Astrocyte of the hippocampus (primary cell): ENCODE measurements around the gene CACNB3.

Experiments
- DNase-seq: peaks from one replicate; pipeline ENCODE4 v3.0.0; 2011; ENCODE audit warnings: low read depth, low spot score

The CACNB3 gene

DNA sequence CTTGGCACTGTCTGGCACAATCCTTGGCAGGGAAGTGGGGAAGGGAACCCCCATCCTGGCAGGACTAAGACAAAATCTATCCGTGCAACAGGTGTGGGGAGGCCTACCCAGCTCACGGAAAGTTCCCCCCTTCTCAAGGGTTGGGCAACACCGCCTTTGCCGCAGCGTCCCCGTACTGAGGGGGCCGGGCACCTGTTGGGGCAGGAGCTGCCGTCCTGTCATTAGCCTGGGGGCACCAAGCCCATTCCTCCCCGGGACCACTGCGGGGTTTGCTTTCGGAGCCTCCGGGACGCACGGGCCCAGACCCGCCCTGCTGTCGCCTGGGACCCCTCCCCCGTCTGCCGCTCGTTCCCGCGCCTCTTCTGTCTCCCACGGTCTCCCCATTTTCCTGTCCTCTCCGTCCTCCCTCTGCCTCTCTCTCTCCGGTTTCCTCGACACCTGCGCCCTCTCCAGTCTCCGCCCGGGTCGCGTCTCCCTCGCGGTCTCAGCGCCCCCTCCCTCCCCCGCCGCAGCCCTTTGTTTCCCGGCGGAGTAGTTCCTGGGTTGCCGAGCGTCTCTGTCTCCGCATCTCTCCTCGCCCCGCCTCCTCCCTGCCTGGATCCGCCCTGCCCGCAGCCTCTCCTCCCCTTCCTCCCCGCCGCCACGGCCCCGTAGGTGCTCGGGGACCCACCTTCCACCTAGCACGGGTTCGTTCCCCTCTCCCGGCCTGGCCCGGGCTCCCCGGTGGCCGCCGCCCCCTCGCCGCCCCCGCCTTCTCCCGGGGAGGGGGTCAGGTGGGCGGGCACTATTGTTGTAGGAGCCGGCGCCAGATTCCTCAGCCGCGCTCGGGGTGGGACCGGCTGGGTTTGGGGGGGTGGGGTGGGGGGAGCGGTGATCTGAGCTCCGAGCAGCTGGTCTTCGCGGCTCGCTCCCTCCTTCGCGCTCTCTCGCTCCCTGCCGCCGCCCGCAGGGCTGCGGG lies at the start of gene CACNB3:
Gene CACNB3, plus strand, starts transcription at position 624 of the 958 bp plus-strand sequence. CDS start 434 bp downstream, outside the sequence.
- DNase-seq, result peak; percentile 84

DNA sequence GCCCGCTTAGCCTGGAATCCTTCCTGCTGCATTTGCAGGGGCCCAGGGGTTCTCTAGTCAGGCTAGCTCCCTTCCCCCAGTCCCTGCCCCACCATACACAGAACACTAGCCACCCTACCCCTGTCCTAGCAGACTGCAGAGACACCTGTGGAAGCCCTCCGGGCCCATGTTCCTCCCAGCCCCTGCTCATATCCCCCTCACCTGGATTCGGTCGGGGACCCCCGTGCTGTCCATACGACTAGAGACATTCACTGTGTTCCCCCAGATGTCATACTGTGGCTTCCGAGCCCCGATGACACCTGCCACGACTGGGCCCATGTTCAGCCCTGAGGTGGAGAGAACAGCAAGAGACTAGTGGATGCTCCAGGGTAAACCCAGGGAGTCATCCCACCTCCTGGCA lies 49.6 kb upstream of the CACNB3 start:
- no peak for DNase-seq

DNA sequence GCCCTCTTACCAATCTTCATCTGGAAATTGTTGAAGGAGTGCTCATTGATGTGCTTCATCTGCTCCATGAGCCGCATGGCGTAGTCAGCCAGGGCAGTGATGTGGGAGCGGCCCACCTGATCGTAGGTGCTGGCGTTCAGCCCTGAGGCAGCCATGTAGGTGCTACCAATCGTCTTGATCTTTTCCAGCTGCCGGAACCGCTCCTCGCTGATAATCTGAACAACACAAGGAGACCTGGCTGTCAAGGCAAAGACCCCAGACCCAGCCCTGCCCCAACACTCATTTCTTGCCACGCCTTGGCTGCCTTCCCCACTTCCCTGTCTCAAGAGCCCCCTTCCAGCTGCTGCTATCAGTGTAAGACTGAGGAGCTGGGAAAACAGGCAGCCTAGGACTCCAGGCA lies 47.5 kb upstream of the CACNB3 start:
- no peak for DNase-seq

DNA sequence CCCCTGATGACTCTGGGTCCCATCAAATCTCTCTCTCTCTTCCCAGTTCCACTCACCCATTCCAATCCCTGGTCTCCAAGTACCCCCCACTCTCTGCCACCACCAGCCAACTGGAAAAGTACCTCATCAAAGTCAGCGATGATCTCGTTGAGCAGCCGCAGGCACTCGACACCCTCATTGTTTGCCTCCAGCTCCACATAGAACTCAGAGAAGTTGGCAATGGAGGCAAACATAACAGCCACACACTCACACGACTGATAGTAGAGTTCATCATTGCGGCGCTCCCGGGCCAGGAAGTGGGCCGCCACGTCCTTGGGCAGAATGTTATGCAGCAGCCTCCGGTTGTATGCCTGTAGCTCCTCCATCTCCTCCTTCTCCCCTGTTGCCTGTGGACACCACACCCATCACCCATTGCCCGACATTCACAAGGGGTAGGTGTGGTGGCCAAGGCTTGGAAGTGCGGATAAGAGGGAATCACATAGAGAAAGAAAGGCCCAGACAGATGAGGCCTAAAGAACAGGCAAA lies 46.6 kb upstream of the CACNB3 start:
- no peak for DNase-seq

DNA sequence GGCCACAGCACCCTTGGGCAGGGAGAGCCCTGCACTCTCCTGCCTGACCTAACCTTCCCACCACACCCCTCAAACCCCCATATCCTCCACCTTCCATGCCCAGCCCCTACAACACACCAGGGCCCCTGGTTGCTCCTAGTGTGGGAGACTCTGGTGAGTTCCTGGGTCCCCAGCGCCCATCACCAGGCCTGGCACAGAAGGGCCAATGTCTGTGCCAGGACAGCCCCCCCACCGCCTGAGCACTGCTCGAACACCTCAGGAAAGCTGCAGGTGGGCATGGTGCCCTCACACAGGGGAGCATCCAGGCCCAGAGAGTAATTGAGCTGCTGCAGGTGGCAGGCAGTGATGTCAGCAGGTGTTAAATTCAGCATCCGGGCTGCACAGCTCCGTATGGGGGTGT lies 44.6 kb upstream of the CACNB3 start:
- no peak for DNase-seq

DNA sequence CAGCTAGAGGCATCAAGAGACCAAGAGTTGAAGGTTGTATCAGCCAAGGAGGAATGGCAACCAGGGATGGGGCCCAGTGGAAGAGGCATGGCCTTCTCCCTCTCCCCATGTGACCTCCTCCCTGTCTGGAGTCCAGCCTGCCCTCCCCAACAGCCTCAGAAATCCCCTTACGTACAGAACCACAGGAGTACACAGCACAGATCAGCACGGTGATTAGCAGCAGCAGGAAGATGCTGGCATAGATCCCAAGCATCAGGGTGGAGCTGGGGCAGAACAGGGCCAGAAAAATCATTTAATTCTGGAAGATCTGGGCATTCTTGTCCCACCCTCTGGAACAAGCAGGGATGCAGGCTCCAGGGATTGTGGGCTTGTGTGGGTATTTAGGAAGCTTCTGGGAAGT lies 43.8 kb upstream of the CACNB3 start:
- DNase-seq, result no peak

DNA sequence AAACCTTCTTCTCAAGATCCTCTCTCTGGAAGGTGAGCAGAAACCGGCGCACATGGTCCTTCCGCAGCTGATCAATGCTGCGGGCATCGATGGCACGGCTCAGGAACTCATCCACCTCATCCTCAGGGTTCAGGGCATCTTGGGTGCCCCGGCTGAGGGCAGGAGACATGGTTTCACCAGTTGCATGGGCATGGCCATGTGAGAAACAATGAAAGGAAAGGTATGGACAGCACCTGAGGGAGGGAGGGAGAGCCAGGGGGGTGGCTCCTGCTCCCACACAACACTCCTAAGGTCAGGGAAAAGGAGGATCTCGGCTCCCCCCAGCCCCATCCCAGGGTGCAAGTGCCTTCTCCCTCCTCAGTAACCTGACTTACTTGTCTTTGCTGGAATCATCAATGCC lies 43.0 kb upstream of the CACNB3 start:
- DNase-seq, result no peak

DNA sequence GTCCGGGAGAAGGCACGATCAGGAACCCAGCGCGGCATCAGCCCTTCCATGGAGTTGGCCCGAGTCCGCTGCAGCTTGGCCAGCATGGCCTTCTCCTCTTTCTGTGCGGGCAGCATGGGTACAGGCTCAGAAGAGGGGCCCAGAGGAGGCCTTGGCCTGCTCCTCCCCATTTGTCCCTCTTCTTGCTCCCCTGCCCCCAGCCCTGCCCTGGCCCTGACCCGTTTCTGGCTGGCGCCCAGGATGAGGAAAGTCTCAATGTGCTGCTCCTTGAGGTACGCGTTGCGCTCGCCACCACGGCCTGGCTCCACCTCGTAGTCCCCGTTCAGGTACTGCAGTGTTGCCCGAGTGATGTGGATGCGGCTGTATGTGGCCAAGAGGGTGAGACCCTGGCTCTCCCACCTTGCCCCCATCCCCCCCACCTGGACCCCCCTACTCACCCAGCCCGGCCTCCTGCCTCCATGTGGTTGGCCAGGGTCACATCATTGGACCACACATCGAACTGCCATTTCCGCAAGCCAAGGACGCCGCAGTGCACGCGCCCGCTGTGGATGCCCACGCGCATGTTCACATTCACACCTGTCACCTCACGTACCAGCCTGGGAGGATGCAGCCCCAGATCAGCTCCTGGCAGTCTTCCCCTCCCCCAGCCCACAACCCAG lies 42.2 kb upstream of the CACNB3 start:
- DNase-seq, result no peak

DNA sequence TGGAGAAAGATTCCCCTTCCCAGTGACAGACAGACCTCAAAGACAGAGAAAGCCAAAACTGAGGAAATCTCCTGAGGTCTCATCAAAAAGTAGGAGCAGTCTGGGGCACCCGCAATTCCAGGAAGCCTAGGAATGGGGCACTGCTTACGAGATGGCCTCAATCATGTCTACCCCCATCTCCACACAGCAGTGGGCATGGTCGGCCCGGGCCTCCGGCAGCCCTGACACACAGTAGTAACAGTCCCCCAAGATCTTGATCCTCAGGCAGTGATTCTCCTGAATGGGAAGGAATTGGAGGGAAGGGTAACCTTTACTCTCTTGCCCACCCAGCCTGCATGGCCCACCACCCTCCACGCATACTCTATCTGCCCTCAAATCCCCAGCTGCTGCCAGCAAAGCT lies 41.3 kb upstream of the CACNB3 start:
- no peak for DNase-seq

DNA sequence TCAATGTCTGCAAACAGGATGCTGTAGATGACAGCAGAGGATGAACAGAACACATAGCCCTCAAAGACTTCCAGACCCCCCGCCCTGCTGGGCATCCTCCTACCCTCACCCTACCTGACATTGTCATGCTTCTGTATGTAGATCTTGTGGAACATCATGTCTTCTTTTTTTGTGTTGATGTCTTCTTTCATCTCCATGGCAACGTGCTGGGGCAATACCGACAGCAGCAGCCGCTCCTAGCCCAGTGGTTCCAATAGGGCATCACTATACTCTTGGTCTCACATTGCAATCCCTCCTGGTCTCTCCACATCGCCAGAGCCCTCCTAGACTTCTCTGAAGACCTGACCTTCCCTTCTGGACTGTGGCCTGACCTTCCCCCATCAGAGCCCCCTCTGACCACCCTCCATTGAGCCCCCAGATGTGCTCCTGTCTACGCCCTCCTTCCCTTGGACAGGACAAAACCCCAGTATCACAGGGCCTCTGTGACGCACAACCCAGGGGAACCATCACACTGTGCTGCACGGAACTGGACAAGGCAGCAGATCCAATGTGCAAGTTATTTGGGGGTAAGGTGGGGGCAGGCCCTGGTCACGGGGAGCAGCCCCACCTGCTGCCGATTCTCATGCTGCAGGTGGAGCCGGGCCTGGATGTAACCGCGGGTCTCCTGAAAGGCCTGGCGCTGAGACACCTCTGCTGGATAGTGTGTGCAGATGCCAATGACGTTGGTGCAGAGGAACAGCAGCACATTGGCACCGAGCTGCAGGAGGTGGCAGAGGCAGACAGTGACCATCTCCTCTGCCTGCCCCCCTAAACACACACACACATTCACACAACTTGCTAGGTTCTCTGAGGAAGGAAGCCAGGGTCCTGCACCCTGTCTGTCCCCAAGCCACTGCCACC lies 40.5 kb upstream of the CACNB3 start:
- no peak for DNase-seq

DNA sequence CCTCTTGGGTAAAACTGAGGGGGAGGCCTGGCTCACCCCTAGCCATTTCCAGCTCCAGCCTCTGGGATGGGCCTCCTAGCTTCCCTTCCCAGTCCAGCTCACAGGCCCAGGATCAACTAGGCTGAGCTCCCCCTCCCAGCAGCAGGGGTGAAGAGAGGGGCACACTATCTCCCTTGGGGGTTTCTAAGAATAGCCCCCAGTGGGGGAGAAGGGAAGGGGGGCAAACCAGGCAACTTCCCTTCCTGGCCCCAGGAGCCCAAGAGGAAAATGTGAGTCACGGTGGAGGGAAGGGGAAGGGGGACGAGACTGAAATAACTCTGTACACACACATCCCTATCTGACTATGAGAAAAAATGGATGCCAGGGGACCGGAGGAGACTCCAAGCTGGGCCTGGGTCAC lies 38.4 kb upstream of the CACNB3 start:
- DNase-seq, result peak; percentile 70

DNA sequence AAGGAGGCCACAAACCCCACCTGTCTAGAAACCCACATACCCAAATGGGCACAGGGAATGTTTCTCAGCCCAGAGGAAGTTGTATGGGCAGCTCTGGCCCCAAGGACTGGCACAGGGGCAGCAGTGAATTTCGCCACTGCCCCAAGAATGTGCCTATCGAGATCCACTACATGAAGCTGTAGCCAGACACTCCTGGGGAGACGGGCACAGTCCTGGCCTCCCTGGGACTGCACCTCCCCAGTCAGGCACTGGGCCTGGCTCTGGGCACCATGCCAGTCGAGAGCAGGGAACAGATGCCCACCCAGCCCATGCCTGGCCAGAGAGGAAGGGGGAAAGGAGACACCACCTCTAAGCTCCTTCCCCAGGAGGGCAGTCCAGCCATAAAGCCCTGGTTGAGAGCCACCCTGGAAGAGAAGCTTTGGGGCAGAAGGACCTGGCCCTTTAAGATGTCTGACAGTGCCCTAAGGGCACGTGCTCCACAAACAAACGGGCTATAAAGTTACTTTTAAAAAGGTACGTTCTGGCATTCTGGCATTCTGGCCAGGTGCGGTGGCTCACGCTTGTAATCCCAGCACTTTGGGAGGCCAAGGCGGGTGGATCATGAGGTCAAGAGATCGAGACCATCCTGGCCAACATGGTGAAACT lies 37.8 kb upstream of the CACNB3 start:
- no peak for DNase-seq

DNA sequence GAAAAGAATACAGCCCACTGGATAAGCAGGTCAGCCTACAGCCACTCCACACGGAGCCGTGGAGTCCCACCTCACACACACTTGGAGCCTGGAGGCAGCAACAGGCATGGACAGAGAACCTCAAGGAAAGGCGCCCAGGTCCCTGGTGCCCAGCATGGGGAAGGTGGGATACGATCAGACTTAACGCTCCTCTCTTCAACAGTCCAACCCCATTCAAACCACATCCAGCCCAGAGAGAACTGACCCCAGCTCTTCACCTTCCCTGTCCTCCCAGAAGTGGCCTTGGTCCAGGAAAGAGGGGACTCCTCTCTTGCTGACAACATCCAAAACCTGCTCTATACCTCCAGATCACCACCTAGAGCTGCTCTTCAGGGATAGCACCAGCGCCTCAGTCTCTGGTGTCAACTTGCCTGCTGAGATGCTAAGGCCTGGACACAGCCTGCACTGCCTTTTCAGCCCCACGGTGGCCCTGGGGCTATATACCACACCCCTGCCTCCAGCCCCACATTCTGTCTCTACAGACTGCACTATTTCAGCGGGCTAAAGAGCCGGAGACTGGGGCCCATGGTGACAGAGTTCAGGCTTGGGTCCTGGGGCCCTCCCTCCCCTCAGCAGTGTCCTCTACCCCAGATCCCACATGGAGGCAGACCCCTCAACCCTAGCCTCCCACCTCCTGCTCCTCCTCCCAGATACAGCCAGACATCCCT lies 36.4 kb upstream of the CACNB3 start:
- no peak for DNase-seq

DNA sequence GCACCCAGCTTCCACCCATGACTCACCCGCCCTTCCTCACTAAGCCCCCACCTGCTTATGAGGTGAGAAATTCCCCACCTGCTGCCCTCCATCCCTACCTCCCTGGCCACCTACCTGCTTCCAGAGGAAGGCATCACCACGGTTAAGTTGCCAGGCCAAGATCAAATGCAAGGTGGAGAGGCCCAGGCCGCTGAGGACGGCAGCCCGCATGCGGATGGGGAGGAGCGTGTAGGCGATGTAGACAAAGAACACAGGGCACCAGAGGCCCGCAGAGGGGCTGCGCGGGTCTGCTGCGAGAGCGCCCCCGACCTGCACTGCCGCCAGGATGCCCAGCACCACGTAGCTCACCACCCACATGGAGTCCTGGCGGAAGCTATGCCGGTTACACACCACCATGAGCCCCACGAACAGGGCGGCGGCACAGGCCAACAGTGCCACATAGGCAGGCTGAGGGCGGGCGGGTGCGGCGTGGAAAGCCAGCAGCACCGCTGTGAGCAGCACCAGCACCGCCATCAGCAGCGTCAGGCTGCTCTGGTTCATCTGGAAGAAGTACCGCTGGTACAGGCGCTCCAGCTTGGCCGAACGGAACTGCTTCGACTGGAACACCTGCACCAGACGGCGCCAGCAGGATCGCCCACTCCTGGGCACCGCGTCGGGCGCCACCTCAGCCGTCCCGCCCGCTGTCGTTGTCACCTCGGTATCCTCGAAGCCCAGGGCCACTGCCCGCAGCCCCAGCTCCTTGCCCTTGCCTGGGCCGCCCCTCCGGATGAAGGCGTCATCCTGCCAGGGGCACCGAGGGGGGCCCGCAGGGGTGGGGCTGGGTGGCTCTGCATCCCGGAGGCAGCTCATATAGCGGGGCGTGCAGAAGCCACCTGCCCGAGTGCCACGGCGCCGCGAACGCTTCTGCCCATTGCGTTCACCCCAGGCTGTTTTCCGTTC lies 35.6 kb upstream of the CACNB3 start:
- DNase-seq, result no peak

DNA sequence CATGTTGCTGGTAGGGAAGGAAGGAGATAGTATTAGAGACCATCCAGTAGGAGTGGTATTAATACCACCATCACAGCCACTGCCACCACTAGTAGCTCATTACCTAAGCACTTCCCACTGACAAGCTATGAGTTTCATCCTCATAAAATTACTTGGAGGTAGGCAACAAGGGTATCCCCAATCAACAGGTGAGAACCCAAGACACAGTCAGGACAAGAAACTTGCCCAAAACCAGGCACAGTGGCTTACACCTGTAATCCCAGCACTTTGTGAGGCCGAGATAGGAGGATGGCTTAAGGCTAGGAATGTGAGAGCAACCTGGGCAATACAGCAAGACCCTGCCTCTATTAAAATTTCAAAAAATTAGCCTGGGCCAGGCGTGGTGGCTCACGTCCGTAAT lies 34.9 kb upstream of the CACNB3 start:
- no peak for DNase-seq

DNA sequence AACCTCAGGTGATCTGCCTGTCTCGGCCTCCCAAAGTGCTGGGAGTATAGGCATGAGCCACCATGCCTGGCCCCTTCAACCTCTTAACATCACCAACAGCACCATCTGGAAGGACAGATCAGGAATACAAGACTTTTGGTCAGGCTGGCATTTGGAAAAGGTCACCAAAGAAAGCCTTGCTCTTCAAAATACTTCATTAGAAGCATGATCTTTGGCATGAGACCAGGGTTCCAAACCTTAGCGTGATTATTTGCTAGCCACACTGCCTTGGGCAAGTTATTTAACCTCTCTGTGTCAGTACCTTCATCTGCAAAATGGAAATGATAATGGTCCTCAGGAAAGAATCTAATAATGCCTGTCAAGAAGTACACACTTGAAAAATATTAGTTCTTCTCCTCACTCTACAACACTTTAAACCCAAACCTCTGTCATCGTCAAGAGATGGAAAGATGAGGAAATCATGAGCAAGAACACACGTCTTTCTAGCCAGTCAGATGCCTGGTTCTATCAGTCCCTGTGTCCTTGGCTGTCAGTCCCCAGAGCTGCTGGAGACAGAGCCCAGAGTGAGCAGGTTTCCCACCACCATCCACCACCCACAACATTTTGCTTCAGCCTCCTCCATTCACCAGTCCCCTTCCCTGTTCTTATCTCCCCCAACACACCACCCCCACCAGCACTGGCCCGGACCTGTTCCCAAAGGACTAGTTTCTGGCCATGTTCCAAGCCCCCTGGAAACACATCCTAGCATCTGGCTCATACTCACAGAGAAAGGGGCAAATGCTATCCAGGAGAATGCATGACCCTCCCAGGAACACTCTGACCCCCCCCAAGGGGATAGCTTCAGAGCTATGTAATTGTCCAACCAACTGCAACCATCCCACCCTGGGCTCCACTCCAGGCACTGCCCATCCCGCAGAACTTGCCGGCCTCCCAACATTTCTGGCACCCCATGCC lies 31.4 kb upstream of the CACNB3 start:
- no peak for DNase-seq

DNA sequence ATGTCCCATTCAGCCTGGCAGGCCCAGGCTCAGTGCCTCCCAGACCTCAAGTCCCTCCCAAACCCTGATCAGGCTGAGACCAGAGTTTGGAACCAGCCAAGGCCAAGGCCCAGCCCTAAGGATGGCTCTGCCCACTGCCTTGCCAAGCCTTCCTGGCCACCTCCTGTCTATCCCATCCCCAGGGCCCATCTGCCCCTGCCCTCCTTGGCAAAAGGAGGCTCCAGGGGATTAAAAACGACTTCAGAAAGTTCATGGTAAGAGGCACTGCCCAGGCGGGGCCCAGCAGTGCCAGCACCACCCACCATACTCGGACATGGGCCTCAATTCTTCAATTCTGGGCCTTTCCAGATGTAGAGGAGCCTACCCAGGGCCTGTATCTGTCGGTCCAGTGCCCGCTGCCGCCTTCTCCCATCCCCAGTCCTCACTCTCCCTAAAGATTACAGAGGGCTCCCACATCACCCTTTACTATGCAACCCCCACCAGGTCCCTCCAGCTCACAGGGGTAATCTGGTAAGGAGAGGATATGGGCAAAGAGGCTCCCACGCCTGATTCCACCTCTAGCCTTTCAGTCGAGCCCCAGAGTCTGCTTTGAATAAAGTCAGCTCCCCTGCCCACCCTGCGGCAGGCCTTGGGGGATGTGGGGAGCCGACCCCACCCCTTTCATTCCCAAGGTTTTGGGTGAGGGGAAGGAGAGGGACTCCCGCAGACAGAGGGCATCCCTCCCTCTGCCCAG lies 30.3 kb upstream of the CACNB3 start:
- DNase-seq, result peak; percentile 29

DNA sequence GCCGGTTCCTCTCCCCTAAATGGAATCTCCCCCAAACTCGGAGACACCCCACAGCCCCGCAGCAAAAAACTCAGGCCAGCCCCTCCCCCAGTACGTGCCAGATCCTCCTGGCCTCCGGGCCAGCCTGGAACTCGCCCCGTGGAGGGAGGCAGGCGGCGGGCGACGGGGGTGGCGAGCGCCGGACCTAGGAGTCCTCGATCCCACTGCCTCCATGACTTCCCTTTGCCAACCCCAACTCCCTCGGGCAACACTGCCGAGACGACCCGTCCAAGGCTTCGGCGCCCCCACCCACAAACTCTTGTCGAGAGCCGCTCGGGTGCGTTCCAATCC lies 29.8 kb upstream of the CACNB3 start:
- peak; percentile 45 for DNase-seq
